Measurements from ENCODE around the gene MYMK.

Gene MYMK

DNA sequence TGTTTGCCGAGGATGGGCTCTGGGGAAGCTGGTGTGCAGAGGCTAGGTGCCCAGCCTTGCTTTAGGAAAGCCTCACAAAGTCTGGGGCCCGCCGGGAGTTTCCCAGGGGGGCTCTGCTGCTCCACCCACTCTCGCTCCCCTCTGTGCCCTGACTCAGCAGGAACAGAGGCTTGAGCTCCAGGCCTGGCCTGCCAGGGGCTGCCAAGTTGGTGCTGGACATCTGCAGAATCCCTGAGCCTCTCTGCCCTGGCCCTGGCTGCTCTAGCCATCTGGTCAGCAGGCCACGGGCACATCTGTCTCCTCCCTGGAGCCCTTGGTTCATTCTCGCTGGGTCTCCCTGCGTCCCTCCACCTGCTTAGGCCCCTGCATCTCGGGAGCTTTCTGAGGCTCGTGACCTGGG lies 9.1 kb upstream of the MYMK start:
- DNase-seq, result no peak

DNA sequence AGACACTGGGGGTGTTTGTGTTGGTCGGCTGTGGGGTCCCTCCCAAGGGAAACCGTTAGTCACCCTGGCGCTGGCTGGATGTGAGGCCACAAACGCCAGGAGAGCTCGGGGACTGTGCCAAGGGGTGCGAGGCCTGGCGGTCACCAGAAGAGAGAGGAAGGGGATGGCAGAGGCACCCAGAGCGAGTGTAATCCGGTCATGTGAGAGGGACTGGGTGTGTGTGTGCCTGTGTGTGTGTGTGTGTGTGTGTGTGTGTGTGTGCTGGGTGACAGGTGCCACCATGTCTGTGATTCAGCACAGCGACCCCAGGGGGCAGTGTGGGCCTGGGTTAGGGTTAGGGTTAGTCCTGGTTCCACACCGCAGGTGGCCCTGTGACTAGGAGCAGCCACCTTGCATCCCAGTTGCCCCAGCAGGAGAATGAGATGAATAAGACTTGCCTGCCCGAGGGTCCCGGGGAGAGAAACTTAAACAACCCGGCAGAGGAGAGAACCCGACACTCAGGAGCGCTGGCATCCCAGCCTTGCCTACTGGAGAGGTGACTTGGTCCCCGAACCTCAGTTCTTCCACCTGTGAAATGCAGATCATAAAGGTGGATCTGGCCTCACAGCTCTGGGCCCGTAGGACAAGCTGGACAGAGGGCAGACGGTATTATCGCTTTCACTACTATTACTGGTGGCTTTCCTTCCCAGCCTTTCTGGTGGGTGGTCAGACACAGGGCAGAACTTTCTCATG lies 8.3 kb upstream of the MYMK start:
- DNase-seq, result no peak

DNA sequence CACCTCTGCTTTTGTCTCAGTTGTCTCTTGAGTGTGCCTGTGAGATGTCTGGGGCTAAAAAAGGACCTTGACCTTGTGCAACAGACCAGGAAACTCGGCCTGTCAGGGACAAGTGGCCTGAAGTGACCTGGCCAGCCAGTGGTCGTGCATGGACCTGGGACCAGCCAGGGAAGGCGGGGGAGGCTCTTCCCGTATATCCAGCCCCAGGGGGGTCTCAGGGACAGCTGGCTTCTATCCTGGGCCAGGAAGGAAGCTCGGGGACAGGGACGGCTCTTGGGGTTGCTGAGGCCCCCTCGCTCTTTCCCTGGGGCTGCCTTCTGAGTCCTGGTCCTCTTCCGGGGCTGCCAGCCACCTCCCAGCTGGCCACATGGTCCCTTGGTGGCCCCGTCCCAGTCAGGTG lies 6.5 kb upstream of the MYMK start:
- DNase-seq, result no peak

DNA sequence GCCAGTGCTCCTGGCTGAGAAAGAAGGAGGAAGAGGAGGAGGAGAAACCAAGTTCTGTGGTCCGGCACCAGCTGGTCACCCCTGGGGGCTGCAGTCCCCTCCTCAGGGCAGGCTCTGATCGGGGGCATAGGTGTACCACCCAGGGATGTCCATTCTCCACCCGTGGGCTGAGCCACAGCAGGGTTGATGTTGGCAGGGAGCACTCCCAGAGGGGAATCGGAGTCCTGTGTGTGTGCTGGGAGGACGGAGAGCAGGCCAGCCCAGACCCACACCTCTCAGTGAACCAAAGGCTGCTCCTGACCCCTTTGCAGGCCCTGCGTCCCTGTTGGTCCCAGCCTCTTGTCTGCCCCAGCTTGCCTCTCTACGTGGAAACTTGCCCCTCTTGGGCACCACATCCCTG lies 5.1 kb upstream of the MYMK start:
- DNase-seq, result no peak

DNA sequence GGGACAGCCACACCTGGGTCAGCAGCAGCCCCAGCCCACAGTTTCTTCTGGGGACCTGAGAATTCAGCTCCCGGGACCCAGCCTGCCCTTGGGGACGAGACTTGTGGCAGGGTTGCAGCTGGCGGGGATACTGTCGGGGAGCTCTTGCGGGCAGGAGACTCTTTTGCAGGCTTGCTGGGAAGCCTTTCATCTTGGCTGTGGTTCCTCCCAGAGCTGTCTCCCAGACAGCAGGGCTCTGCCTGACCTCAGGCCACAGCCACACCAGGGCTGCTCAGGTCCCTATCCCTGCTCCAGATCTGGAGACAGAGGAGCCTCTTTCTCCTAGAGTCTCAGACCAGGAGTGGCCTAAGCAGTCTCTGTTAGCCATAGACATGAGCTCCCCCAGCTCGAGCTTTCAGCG lies 4.7 kb upstream of the MYMK start:
- no peak for DNase-seq

DNA sequence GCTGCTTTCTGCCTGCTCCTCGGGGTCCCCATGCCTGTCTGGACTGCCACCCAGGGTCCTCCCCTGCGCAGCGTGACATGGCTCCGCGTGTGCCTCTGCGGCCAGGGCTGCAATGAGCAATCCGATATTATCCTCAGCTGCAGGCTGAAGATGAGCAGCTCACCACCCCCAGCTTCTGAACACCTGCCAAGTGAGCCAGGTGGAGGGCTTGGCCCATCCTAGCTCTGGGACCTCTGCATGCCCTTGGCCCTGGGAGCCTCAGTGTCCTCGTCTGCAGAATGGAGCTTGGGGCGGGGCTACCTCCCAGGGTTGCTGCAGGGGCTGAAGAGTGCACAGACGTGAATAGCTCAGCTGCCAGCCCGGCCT lies 4.1 kb upstream of the MYMK start:
- DNase-seq, result no peak

DNA sequence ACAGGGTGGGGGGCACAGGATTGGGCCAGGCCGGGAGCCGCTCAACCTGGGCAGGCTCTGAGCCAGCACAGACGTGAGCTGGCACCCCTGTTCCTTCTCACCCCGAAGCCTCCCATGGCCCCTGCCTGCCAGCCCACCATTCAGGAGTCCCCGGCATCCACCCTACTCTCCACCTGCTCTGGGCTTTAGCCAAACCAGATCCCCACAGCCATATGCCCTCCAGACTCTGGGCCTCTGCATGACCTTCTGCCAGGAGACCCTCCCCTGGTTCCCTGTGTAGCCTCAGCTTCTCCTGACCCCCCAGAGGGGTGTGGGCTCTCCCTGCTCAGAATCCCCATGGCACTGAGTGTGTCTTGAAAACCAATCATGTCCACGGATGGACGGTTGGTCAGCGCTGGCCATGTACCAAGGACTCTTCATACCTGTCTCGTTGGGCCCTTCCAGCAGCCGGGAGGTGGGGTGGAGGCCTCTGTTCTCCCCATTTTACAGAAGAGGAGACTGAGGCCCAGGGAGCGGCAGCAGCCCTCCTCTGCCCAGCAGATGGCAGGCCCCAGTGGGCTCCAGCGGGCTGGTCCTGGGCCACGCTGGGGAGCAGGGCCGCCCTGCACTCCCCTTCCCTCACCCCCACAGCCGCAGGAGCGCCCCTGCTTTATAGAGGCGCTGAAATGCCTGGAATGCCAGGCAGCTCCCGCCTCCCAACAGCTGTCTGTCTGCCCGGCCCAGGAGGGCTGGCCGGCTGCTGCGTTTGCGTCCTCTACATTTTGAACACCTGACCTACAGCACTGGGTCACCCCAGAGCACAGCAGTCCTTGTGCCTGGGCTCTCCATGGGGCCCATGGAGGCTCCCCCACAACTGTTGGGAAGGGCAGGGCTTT lies 3.5 kb upstream of the MYMK start:
- no peak for DNase-seq

DNA sequence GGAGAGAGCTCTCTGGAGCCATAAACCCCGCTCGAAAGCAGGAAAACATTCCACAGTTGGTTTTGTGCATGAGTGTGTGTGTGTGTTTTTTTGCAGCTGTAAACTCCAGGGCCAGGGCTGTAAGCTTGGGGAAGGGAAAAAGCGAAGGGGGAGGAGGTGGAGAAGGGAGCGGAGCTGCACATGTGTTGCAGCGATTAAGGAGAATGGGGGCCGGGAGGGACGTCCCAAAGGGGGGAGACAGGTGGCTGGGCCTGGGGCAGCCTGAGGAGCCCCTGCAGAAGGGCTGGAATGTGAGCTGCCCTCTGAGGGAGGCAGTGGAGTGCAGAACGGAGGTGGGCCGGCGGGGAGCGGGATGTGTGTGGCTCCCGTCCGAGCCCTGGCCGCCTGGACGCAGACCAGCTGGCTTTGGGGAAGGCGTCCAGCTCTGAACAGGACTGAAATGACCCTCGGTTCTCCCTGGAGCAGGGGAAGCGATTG lies 2.7 kb upstream of the MYMK start:
- DNase-seq, result no peak

DNA sequence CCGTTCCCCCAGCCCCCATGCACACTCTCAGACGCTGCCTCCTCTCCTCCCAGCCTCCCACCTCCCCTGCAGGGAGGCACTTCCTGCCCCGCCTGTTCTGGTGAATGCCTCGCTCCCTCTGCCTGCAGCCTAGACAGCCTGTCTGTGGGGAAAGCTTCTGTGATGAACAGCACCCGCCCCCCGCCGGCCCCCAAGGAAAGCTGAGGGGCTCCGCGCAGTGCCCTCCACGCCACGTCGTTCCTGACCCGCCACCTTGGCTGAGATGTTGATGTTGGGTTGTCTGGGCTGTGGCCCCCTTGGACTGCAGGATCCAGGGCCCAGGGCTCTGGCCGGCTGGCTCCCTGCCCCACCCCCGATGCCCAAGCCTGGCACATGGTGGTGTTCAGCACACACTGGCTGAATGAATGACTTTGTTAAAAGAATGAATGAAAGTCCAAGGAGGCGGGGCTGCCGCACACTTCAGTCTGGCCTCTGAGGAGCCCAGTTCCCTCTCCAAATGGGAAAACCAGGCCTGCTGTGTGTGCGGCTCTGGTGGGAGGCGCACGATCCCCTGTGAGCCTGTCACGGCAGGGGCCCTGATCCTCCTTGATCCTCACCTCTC lies 2.1 kb upstream of the MYMK start:
- no peak for DNase-seq

DNA sequence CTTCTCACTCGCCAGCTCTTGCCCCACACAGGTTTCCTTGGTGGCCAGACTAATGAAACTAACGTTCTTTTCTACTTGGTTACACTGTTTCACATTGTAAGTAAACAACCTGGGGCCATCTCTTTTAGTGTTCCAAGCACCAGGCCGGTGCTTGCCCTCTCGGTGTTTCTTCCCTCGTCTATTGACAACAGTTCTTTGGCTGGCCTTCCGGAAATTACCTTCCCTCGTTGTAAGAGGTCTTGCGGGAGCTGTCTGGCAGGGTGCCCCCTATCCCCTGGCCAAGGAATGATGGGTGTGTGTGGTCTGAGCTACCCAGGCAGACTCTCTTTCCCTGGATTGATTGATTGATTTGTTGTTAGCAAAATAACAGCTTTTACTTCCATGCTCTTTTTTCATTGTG lies 918 bp upstream of the MYMK start:
- DNase-seq, result no peak

DNA sequence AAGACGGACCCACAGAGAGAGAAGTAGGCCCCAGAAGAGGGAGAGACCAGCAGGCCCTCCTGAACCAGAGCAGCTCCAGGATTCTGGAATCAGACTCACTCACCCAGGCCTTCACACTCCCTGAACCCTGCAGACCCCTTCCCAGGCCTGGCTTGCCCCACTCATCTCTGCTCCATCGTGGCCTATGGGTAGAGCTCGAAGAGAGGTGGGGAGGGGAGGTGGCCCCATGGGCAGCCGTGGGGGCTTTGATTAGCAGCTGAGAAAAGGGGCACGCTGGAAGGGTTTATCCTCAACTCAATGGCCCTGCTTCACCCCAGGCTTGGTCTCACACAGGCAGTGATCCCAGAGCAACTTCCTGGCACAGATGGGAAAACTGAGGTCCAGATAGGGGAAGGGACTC lies 613 bp downstream of the MYMK start:
- DNase-seq, result no peak

DNA sequence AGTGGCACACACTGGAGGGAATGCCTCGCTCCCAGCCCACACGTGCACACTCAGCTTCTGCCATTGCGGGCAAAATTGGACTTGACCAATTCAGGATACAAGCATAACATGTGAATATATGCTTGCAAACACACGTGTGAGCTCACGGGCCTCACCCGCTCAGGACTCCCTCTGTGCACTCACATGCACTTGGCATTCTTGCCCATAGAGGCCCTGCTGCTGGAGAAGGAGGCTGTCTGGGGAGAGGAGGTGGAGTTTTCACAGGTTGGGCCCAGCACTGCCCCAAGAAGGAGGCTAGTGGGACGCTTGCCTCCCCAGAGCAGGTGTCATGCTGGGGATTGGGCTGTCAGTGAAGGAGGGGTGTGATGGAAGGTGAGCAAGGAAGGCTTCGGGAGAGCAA lies 1.7 kb downstream of the MYMK start:
- no peak for DNase-seq

DNA sequence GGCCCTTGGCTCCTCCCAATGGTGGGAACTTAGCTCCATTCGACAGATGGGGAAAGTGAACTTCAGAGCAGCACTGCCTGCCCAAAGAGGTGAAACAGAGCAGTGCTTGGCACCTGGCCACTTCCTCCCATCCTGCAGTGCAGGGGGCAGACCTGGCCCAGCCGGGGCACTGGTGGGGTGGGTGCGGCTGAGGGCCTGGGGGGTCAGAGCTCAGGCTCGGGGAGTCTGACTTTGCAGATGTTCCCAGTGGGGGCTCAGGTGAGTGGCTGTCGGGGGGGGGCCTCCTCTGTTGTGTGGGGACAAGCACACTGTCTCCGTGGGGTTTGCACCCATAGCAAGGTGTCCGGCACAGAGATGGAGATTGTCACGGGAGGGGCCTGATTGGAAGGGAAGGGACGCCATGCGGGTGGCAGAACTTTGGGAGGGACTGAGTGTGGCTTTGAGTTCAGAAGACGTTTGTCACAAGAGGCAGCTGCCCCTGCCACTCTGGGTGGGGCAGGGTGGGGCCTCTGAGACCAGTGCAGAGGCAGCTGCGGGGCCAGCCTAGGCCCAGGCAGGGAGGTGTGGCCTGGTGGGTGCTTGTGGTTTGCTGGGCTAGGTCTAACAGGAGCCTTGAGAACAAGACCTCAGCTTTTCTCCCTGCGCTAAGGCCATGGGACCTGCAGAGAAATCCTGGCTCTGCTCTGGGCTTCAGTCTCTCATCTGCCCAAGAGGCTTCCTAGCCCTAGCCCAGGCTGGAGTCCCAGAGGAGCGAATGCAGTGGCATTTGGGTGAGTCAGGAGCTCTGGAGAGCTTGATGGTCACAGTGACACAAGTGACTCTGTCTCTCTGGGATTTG lies 2.5 kb downstream of the MYMK start:
- no peak for DNase-seq

DNA sequence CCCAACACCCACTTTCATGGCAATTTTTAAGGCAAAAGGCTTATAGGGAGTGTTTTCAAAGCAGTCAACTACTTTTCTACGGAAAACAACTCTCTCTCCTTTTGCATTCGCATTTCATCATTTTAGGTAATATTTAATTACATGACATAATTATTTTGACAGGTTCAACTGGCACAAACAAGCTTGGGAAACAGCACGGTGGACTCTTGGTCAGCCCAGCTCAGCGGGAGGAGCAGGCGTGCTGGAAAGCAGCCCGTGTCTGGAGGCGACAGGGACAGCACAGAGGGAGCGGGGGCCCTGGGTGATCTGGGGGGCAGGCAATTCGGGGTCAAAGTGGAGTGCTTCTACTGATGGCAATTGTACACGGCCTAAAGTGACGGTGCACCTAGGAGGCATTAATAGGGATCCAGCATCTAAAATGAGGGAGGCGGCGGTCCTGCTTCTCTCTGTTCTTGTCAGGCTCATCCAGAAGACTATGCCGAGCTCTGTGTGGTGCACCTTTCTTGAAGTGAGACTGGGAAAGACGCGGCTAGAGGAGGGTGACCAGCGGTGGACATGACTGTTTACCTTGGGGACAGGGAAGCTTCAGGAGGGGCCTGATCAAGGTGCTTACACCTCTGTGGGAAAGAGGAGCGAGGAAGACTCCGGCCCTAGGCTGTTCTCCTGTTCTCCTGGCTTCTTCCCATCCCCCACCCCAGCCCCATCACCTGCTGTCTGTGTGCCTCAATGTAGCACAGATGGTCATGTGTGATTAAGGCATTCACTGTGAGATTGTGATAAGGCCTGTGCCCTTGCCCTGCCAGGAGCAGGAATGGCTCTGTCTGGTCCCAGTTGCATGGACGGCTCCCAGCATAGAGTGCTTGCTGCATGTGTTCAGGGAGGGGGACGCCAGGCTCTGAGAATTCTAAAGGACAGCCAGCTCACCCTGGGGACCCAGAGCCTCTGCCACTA lies 3.4 kb downstream of the MYMK start:
- DNase-seq, result no peak

DNA sequence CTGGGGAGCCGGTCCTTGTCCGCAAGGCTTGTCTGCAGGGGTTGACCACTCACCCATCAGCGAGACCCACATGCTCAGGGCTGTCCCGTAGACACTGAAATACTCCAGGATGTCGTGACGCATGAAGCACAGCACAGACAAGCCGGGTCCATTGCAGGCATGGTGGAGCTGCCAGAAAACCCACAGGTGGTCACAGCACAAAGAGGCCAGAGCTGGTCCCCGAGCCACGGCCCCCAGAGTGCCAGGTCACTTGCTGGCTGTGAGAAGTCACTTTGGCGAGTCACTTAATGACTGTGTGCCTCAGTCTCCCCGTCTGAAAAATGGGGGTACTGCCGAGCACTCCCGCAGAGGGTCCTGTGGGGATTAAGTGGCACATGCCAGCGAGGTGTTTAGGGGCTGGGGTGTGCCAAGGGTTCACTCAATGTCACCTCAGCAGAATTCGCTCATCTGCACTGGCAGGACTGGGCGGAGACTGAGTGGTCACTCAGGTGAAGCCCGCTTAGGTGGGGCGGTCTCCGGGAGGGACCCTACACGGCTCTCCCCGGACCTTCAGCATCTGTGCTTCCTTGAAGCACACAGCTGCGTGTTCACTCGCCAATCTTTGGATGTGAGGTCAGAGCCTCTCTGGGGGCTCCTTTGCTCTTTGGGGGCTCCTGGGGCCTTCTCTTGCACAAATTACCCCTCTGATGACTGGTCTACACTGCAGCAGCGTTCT lies 4.5 kb downstream of the MYMK start:
- DNase-seq, result no peak

DNA sequence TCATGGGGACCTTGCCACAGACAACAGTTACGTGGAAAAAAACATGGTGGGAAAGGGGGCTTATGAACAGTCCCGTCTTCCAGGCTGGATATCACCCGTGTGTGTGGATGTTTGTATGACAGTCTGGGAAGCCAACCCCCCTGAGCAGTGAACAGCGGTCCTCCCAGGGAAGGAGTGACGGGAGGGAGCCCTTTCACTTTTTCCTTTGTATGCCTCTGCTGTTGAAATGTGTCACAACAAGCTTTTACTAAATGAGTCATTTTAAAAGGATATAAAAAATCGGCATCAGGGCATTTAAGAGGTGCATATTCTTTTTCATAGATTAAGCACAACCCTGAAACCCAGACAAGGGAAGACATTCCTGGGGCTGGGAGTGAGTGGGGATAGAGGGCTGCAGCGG lies 5.1 kb downstream of the MYMK start:
- DNase-seq, result no peak

DNA sequence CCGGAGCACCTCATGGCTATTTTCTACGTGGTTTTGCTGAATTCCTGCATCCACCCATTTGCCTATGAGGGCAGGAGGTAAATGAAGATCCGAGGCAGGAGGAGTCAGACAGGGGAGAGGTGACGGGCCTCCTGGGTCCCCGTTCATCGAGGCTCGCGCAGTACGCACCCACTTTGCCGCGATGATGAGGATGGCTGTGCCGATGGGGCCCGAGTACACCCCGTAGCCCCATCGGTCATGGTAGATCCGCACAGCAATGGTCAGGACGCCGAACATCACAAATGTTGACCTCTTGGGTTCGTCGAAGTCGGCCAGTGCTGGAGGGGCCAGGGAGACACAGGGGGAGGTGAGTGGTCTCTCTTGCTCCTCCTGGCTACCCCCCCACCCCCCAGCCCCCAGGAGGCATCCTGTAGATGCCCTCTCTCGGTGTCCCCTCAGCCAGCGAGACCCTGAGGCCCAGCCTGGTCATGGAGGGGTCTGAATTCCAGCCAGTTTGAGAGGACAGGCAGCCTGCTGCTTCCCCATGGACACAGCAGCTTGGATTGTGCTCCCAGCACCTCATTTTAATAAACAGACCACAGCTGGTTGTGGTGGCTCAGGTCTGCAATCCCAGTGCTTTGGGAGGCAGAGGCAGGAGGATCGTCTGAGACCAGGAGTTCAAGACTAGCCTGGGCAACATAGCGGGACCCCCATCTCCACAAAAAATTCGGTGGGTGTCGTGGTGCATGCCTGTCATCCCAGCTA lies 5.9 kb downstream of the MYMK start:
- DNase-seq, result no peak

DNA sequence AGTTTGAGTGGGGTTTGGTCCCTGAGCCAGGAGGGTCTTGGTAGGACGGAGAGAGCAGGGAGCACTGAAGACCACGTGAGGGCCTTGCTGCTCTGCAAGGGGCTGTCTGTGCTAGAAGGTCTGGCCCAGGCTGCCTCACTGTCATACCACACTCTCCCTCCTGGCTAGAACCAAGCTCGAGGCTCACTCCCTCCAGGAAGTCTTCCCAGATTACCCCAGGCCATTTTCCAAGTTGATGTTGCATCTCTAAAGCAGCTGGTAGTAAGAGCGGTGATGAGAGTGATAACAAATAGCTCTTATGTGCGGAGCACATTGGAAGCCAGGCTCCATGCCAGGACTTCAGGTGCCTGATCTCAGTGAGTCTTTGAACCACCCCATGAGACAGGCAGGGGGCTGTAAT lies 6.6 kb downstream of the MYMK start:
- no peak for DNase-seq

DNA sequence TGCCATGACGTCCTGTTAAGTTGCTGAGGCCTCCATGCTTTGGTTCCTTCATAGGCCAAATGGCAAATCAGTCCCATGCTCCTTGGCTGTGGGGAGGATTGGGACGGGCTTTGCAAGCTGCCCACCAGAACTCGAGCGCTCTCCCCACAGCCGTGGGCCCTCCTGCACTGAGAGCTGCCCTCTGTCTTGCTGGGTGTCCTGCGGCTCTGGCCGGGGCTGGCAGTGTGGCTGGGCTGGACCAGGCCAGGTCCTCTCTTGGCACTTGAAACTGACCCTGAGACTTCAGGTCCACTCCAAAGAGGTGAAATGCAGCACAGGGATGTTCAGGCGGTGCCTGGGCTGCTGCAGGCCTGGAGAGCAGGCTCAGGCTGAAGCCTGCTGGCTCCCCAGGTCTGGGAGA lies 7.0 kb downstream of the MYMK start:
- no peak for DNase-seq

DNA sequence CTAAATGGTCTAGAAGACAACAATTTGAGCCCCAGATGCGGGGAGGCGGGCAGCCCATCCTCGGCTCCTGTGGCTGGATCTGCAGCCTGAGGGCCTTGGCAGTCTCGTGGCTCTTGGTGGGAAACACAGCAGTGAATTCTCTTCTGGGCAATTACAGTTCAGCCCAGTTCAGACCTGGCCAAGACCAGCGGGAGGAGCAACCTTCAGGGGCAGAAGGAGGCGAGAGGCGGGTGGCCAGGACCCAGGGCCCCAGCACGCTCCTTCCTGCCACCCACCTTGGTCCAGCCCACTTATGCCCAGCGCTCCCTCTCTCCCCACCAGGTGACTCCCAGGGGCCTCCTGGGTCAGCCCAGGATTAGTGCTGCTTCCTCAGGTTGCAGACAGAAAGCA lies 7.8 kb downstream of the MYMK start:
- no peak for DNase-seq

Measured in NCI-H1417 treated with DMSO at 0.1 percent for 48 hours (cell line).